ENCODE data around the gene NPAS3.

Gene NPAS3

GRCh38 chr14:33460164-33460563 is 521.5 kb downstream of the NPAS3 start:
- no peak overlapping the region for H3K4me3 ChIP-seq
- H3K4me2 ChIP-seq: no peak overlapping the region
- no peaks in the 10 kb centered on the region for H3K9me3 ChIP-seq (replicated peaks in 1 of 11)
- H3K9ac ChIP-seq: no peak overlapping the region
- no peaks in the 10 kb centered on the region for H3K4me1 ChIP-seq
- H3K36me3 ChIP-seq: no peaks in the 10 kb centered on the region
- no peak for TF ChIP-seq Cebpa-rat (IDR thresholded peaks at IDR 0.05)
- H3K27ac ChIP-seq: no peak overlapping the region
- H4K20me1 ChIP-seq: no peaks in the 10 kb centered on the region; a peak in 1 of 22 replicates
- no peaks in the 10 kb centered on the region for H3K27me3 ChIP-seq

GRCh38 chr14:33461036-33461435 is 522.4 kb downstream of the NPAS3 start:
- Histone ChIP-seq H3K9me3 (replicated peaks in 1 of 11) (no peaks in the 10 kb centered on the region), H3K27me3 (no peaks in the 10 kb centered on the region), H3K9ac (no peak overlapping the region), H3K27ac (no peak overlapping the region), H3K4me2 (no peak overlapping the region), H3K4me1 (no peaks in the 10 kb centered on the region), H3K4me3 (no peak overlapping the region), H3K36me3 (no peaks in the 10 kb centered on the region), H4K20me1 (no peaks in the 10 kb centered on the region; a peak in 1 of 22 replicates)
- no peak for TF ChIP-seq Cebpa-rat (IDR thresholded peaks at IDR 0.05)

- Histone ChIP-seq H3K9ac (no peak overlapping the region), H3K27me3 (no peaks in the 10 kb centered on the region), H4K20me1 (no peaks in the 10 kb centered on the region), H3K27ac (no peak overlapping the region), H3K4me1 (no peaks in the 10 kb centered on the region), H3K36me3 (no peaks in the 10 kb centered on the region), H3K4me2 (no peak overlapping the region), H3K9me3 (replicated peaks in 1 of 11) (no peaks in the 10 kb centered on the region), H3K4me3 (no peak overlapping the region)
- no peak for TF ChIP-seq Cebpa-rat (IDR thresholded peaks at IDR 0.05)
These were observed 525.1 kb downstream of the NPAS3 start for GRCh38 chr14:33463731-33464130.

GRCh38 chr14:33464254-33464962 is 525.7 kb downstream of the NPAS3 start:
- Histone ChIP-seq H3K27ac (no peak overlapping the region), H3K9ac (no peak overlapping the region), H3K9me3 (replicated peaks in 1 of 11) (no peaks in the 10 kb centered on the region), H3K27me3 (no peaks in the 10 kb centered on the region), H3K36me3 (no peaks in the 10 kb centered on the region), H4K20me1 (no peaks in the 10 kb centered on the region), H3K4me3 (no peak overlapping the region), H3K4me2 (no peak overlapping the region), H3K4me1 (no peaks in the 10 kb centered on the region)
- TF ChIP-seq Cebpa-rat (IDR thresholded peaks at IDR 0.05): no peak

- Histone ChIP-seq H3K36me3 (no peaks in the 10 kb centered on the region), H4K20me1 (no peaks in the 10 kb centered on the region), H3K4me1 (no peaks in the 10 kb centered on the region), H3K9me3 (replicated peaks in 1 of 11) (no peaks in the 10 kb centered on the region), H3K4me2 (no peak overlapping the region), H3K27me3 (no peaks in the 10 kb centered on the region), H3K4me3 (no peak overlapping the region), H3K27ac (no peak overlapping the region), H3K9ac (no peak overlapping the region)
- no peak for TF ChIP-seq Cebpa-rat (IDR thresholded peaks at IDR 0.05)
These were observed 527.4 kb downstream of the NPAS3 start for GRCh38 chr14:33465846-33466700.

GRCh38 chr14:33467971-33468370 is 529.3 kb downstream of the NPAS3 start:
- Histone ChIP-seq H3K4me3 (no peak overlapping the region), H3K4me1 (no peaks in the 10 kb centered on the region), H3K36me3 (no peaks in the 10 kb centered on the region), H3K27ac (no peak overlapping the region), H4K20me1 (no peaks in the 10 kb centered on the region), H3K9ac (no peak overlapping the region), H3K4me2 (no peak overlapping the region), H3K9me3 (replicated peaks in 1 of 11) (no peaks in the 10 kb centered on the region), H3K27me3 (no peaks in the 10 kb centered on the region)
- TF ChIP-seq Cebpa-rat (IDR thresholded peaks at IDR 0.05): no peak

GRCh38 chr14:33469898-33470297 is 531.2 kb downstream of the NPAS3 start:
- Histone ChIP-seq H3K4me2 (no peak overlapping the region), H4K20me1 (no peaks in the 10 kb centered on the region), H3K4me1 (no peaks in the 10 kb centered on the region), H3K4me3 (no peak overlapping the region), H3K9ac (no peak overlapping the region), H3K27ac (no peak overlapping the region), H3K27me3 (no peaks in the 10 kb centered on the region), H3K36me3 (no peaks in the 10 kb centered on the region), H3K9me3 (replicated peaks in 1 of 11) (no peaks in the 10 kb centered on the region)
- no peak for TF ChIP-seq Cebpa-rat (IDR thresholded peaks at IDR 0.05)

- Histone ChIP-seq H4K20me1 (no peaks in the 10 kb centered on the region), H3K27me3 (no peaks in the 10 kb centered on the region), H3K9ac (no peak overlapping the region), H3K9me3 (replicated peaks in 1 of 11) (no peaks in the 10 kb centered on the region), H3K4me3 (no peak overlapping the region), H3K36me3 (no peaks in the 10 kb centered on the region), H3K4me1 (no peaks in the 10 kb centered on the region), H3K27ac (no peak overlapping the region), H3K4me2 (no peak overlapping the region)
- no peak for TF ChIP-seq Cebpa-rat (IDR thresholded peaks at IDR 0.05)
These were observed 533.1 kb downstream of the NPAS3 start for GRCh38 chr14:33471776-33472175.

- no peaks in the 10 kb centered on the region for H3K36me3 ChIP-seq
- no peaks in the 10 kb centered on the region for H4K20me1 ChIP-seq
- no peak overlapping the region for H3K4me2 ChIP-seq
- no peak for TF ChIP-seq Cebpa-rat (IDR thresholded peaks at IDR 0.05)
- no peaks in the 10 kb centered on the region for H3K9me3 ChIP-seq (replicated peaks in 1 of 11)
- no peaks in the 10 kb centered on the region for H3K4me1 ChIP-seq
- H3K4me3 ChIP-seq: no peak overlapping the region
- H3K27ac ChIP-seq: no peak overlapping the region
- H3K9ac ChIP-seq: no peak overlapping the region
- no peaks in the 10 kb centered on the region for H3K27me3 ChIP-seq
These were observed 536.9 kb downstream of the NPAS3 start for GRCh38 chr14:33475623-33476022.

- Histone ChIP-seq H3K27me3 (no peaks in the 10 kb centered on the region), H3K4me2 (no peak overlapping the region), H3K36me3 (no peaks in the 10 kb centered on the region), H4K20me1 (no peaks in the 10 kb centered on the region), H3K27ac (no peak overlapping the region), H3K4me3 (no peak overlapping the region), H3K9me3 (replicated peaks in 1 of 11) (no peaks in the 10 kb centered on the region), H3K4me1 (peaks cover 0 to under 1% (median 0%) of the 10 kb centered on the region in 10 experiments; a peak in 1 of 20 replicates), H3K9ac (no peak overlapping the region)
- no peak for TF ChIP-seq Cebpa-rat (IDR thresholded peaks at IDR 0.05)
These were observed 539.1 kb downstream of the NPAS3 start for GRCh38 chr14:33477797-33478196.

Data from BLaER1 treated with 17β-estradiol and CSF1 and Interleukin-3, amounts not matched to agents 10 nM and 100 nM (cell line).